ENCODE results near the gene STAP2. TPM values are rescaled to one million over a fixed set of nuclear protein-coding genes. Genes with fewer than 3 reads are reported as not detected.

STAP2 gene
- total and polyA plus RNA-seq, 10 of the 15 experiments (the other 5 are each of a cell fraction or from before 2014, with no cell fraction given) = 0.84 to 22.4 (median 15.2) TPM

GRCh38 chr19:4379383-4380253 is 41.0 kb upstream of the STAP2 start (continued):
- TF ChIP-seq ZBTB40 (IDR thresholded peaks at IDR 0.05; ENCODE audit: borderline replicate concordance) = no peak
- no peak for TF ChIP-seq ZBTB4 (CRISPR knock-in tag; IDR thresholded peaks at IDR 0.05)
- TF ChIP-seq HDGF (IDR thresholded peaks at IDR 0.05) = peak; percentile 59; the same call in 1 of the 2 replicates
- no peak for TF ChIP-seq CEBPB (IDR thresholded peaks at IDR 0.05; ENCODE audit: borderline replicate concordance in 1 of 2, low read depth in 2 of 2, low read length in 2 of 2)
- no peak for TF ChIP-seq FOXK2 (IDR thresholded peaks at IDR 0.05)
- TF ChIP-seq BHLHE40 (IDR thresholded peaks at IDR 0.05; ENCODE audit: borderline replicate concordance in 1 of 2, low read depth in 2 of 2, low read length in 1 of 2) = peak; percentile 95 to 98
- no peak for TF ChIP-seq ESRRA (IDR thresholded peaks at IDR 0.05; ENCODE audit: low read length)
- TF ChIP-seq PML (IDR thresholded peaks at IDR 0.05; ENCODE audit: low read length) = no peak
- no peak for TF ChIP-seq CTCF (IDR thresholded peaks at IDR 0.05 in 2 of 3, conservative IDR thresholded peaks at IDR 0.05 in 1 of 3; ENCODE audit: control insufficient read depth in 2 of 3, extremely low read depth in 1 of 3, insufficient read depth in 1 of 3, low read depth in 3 of 3, low read length in 3 of 3)
- no peak for TF ChIP-seq RAD21 (IDR thresholded peaks at IDR 0.05; ENCODE audit: insufficient read depth, low read depth, low read length)
- TF ChIP-seq RELA (IDR thresholded peaks at IDR 0.05; ENCODE audit: borderline replicate concordance, partially characterized antibody) = no peak
- TF ChIP-seq MYC (IDR thresholded peaks at IDR 0.05; ENCODE audit: insufficient read depth, insufficient read length, insufficient replicate concordance, low read length, severe bottlenecking) = no peak
- TF ChIP-seq CBFB (IDR thresholded peaks at IDR 0.05; ENCODE audit: low read depth) = no peak
- TF ChIP-seq SMAD5 (IDR thresholded peaks at IDR 0.05; ENCODE audit: low read depth) = no peak
- no peak for TF ChIP-seq NFYA (IDR thresholded peaks at IDR 0.05; ENCODE audit: borderline replicate concordance, low read depth, low read length)
- 0 out of 2 replicates have a peak, but pooled peaks have one; percentile 38 for TF ChIP-seq SPI1 (IDR thresholded peaks at IDR 0.05; ENCODE audit: borderline replicate concordance, insufficient read depth, low read depth, low read length)
- no peak for TF ChIP-seq PBX3 (IDR thresholded peaks at IDR 0.05; ENCODE audit: insufficient replicate concordance, low read depth, low read length)
- no peak for TF ChIP-seq SREBF1 (IDR thresholded peaks at IDR 0.05; ENCODE audit: low read length)

Data from GM12878 (cell line).